GM21529 (cell line): ENCODE data around the gene KRTAP20-4.

ENCODE experiments used
- ATAC-seq: cut with Tn5 transposase; IDR thresholded peaks from one replicate; pipeline ENCODE4 v1.9.1; 2021; ENCODE audit not compliant: unreplicated experiment

Gene KRTAP20-4

GRCh38 chr21:30646904-30647414 lies 26.5 kb downstream of the KRTAP20-4 start:
- no peak for ATAC-seq

- no peak for ATAC-seq
These were observed 32.5 kb downstream of the KRTAP20-4 start for GRCh38 chr21:30652891-30653290.

DNA sequence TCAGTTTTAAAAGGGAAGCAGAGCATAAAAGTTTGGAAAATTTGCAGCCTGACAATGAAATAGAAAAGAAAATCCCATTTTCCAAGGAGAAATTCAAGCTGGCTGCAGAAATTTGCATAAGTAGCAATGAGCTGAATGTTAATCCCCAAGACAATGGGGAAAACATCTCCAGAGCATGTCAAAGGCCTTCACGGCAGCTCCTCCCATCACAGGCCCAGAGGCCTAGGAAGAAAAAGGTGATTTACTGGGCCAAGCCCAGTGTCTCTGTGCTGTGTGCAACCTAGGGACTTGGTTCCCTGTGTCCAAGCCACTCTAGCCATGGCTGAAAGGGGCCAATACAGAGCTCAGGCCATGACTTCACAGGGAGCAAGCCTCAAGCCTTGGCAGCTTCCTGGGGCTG lies 48.3 kb downstream of the KRTAP20-4 start:
- no peak for ATAC-seq
